Left ventricle myocardium superior (tissue), 1 donor: Measurements from ENCODE around the gene RRP36. TPM values are rescaled to one million over a fixed set of nuclear protein-coding genes. Genes with fewer than 3 reads are reported as not detected.
"Not testable (repeated sequence)": the region's sequence is repeated elsewhere in the genome, so short reads cannot be mapped to it uniquely, and the experiment has no call there.

Experiments used
- ATAC-seq: fragments of 200-7000 bp; cut with Tn5 transposase; one replicate; pipeline ENCODE4 v1.9.1; 2020; ENCODE audit warnings: mild to moderate bottlenecking, moderate library complexity
- DNase-seq: peaks from one replicate; pipeline ENCODE4 v3.0.0-alpha.2; 2020
- intact Hi-C: fragments of 100-400 bp; cut with micrococcal nuclease; formaldehyde crosslinking; loops from one replicate; pipeline ENCODE4 v1.11.0; 2022
- total RNA-seq: library from RNA; stranded (reverse); fragmentation: NEBNext Ultra II Directional; extraction: Animal tissue kit (Norgen Biotek cat#: 25700); gene quantifications from one replicate; pipeline ENCODE4 v1.2.1, GENCODE V29; 2021
- donor health status: DM: no; HTN: yes; CAD: no; lungs with severe emphysema.

Gene RRP36
- total RNA-seq, 1 donor from 2014 or later, result 27.6 TPM

- intact Hi-C loops, result no loop called here
- ATAC-seq (no peak), DNase-seq (no peak)
These were observed 12.2 kb downstream of the RRP36 start for GRCh38 chr6:43033496-43034189.

DNA sequence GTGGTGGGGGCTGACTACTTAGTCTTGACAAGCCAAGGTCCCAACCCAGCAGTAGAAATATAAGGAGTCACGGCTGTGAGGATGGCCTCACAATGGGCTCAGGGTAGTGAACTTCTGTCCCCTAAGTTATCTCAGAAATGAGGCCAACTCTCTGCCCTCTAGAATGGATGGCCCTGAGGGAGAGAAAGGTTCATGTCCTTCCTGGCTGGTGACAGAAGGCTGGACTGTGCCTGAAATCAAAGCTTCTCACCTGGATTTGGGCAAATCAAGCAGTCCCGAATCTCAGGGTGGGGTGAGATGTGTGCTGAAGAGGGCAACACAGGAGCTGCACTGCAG is 12.7 kb downstream of the RRP36 start:
- ATAC-seq (no peak), DNase-seq (no peak)
- intact Hi-C loops, result no loop called here

DNA sequence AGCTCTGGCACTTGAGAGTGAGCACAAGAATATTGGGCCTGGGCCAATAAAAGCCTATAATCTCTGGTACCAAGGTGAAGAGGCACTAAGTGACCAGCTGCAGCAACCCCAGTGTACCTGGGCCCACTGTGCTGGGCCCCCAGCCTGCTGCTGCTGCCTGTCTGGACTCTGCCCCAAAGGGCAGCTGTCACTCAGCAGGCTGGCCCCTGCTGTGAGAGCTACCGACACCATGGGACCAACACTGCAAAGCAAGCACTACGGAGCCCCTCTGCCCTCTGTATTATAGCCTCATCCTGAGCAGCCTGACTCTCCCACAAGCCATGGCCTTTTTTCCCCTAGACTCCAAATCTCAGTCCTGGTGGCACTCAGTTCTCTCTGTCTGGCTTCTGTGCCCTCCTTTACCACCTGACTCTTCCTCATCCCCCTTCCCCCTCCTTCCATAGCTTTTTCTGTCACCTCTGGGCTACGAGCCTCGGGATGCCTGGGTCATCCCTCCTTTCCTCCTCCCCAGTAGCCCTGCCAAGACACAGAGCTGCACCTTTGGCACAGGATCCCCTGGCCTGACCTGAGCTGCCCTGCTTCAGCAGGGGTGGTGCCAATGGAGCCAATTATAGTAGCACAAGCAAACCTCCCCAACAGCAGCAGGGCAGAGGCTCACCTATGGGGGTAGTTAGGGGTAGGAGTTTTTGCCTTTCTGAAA is 14.2 kb downstream of the RRP36 start:
- DNase-seq (peak; percentile 80), ATAC-seq (peak; percentile 96)
- intact Hi-C loops, result no loop called here

DNA sequence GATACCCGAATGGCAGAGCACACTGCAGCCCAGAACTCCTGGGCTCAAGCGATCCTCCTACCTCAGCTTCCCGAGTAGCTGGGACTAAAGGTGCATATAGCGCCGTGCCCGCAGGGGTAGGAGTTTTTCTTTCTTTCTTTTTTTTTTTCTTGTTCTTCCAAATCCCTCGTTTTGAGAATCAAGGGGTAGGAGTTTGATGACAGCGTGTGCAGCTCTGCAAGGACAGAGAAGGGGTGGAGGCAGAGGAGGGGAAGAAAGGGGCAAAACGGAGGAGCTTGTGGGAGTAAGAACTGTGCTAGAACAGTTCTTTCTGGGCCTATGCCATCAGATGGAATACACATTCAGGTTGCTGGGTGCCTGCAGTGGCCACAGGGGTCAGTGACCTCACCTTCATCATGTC is 15.3 kb downstream of the RRP36 start:
- DNase-seq (no peak), ATAC-seq (no peak)
- intact Hi-C loops, result no loop called here

DNA sequence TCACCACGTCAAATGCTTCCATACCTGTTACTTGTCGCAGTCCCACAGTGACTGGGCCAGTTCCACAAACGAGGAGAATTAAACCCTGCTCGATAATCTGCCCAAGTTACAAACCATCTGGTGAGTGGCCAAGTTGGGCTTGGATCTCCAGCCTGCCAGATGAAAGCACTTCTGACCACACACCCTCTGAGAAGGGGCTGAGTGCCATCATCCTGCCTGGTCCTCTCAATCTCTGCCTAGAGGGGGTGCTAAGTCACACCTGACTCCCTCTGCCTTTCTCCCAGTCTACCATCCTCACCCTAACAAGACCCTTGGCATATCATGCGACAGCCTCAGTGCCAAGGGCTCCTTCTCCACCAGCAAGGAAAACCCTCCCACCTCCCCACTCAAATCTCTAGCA is 15.8 kb downstream of the RRP36 start:
- ATAC-seq, result peak; percentile 46
- intact Hi-C loops, result no loop called here
- DNase-seq, result no peak

GRCh38 chr6:43037706-43038105 is 16.3 kb downstream of the RRP36 start:
- DNase-seq, result no peak
- intact Hi-C loops, result no loop called here
- ATAC-seq, result no peak

- intact Hi-C loops, result no loop called here
- DNase-seq (no peak), ATAC-seq (no peak)
These were observed 17.3 kb downstream of the RRP36 start for GRCh38 chr6:43038727-43039126.

GRCh38 chr6:43040542-43041257 is 19.3 kb downstream of the RRP36 start:
- DNase-seq (no peak), ATAC-seq (no peak)
- intact Hi-C loops, result no loop called here

DNA sequence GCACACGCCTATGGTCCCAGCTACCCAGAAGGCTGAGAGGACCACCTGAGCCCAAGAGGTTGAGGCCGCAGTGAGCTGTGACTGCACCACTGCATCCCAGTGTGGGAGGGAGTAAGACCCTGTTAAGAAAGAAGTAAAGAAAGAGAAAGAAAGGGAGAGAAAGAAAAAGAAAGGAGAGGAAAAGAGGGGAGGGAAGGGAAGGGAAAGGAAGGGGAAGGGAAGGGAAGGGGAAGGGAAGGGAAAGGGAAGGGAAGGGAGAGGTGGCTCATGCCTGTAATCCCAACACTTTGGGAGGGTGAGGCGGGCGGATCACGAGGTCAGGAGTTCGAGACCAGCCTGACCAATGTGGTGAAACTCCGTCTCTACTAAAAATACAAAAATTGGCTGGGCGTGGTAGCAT is 20.1 kb downstream of the RRP36 start:
- intact Hi-C loops, DNase-seq, ATAC-seq: not testable (repeated sequence)

DNA sequence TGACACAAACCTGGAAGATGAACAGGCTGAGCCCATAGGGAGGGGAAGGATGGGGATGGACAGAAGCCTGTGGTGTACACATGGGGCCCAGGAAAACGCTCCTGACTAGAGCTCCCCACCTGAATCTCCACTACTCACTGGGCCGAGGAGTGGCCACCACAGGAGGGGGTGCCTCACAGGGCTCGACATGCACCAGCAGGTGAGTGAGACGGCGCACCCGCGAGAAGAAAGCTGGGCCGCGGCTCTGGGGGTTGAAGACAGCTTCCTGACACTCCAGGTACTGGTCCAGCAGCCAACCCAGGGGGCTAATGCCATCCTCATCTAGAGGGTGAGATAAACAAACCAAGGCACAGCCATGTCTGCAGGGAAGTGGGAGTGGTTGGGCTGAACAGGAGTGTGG is 21.9 kb downstream of the RRP36 start:
- DNase-seq (no peak), ATAC-seq (no peak)
- intact Hi-C loops, result no loop called here

GRCh38 chr6:43045371-43045930 is 24.0 kb downstream of the RRP36 start:
- intact Hi-C loops, result no loop called here
- no peak for ATAC-seq
- no peak for DNase-seq

GRCh38 chr6:43047998-43048397 is 26.6 kb downstream of the RRP36 start:
- no peak for DNase-seq
- intact Hi-C loops, result no loop called here
- no peak for ATAC-seq

DNA sequence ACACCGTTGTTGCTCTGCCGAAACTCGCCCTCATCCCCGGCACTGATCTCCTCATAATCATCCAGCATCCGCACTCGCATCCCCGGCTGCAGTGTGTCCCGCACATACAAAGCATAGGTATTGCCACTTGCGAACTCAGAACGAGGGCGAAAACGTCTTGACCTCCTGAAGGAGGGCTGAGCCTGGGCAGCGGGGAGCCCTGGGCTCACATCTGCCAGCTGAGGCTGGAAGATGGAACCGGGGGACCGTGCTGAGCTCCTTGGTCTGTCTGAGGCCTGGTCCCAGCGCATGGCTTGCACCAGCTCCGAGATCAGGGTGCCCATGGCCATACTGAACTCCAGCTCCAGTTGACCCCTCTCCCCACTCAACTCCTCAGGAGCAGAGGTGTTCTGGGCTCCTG is 29.6 kb downstream of the RRP36 start:
- DNase-seq (no peak), ATAC-seq (no peak)
- intact Hi-C loops, result no loop called here

DNA sequence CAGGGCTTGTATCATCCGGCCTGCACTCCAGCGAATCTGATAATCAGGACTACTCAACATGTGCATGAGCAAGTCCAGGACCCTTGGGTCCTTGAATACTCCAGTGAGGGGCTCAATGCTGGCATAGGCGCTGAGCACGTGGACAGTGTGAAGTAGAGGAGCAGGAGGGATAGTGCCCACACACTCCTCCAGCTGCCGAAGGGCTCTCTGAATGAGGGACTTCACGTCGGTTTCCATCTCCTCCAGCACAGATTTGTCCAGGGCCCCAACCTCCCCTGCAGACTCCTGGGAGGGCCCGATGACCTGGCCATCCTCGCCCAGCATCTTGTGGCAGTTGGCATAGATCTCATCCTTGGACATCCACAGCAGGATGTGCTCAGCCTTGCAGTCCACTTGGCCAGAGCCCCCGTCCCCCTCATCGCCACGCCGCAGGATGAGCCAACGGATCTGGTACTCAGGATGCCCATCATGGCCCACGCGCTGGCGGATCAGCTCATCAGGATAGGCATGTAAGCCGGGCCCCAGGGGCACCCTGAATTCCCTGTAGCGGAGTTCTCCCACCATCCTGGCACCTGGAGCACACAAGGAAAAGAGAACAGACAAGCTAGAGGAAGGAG is 30.9 kb downstream of the RRP36 start:
- DNase-seq (peak; percentile 39), ATAC-seq (no peak)
- intact Hi-C loops, result no loop called here

GRCh38 chr6:43052842-43053544 is 31.6 kb downstream of the RRP36 start:
- DNase-seq (peak; percentile 35), ATAC-seq (peak; percentile 38)
- intact Hi-C loops, result no loop called here

DNA sequence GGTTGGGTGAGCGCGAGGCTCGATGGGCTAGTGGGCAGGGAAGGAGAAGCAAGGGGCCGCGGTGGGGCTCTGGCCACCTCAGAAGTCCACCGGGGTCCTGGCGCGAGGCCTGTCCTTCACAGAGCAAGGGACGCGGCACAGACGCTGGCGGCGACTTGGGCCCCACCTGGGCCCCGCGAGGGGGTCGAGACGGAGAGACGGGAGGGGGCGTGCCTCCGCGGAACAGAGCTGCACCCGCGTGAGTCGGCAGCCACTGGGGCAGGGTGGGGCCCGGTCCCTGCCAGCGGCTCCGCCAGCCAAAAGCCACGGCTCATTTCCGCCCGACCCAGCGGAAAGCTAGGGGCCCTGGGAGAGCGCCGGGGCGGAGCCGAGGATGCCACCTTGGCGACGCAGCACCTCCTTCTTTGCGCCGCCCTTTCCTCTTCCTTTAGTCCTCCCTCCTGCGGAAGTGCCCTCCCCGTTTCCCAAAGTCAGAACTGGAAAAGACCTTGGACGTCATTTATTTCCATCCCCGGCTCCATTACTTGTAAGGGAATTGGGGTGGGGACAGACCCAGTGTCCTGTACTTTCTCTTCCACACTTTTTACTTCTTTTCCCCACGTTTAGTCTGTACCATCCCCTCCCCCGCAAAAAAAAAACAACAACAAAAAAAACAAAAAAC is 32.3 kb downstream of the RRP36 start, which contains the start of gene CUL7:
Gene CUL7 (minus strand): TSS at position 307 of the 661 bp plus-strand sequence. CDS start 1,063 bp downstream, outside the sequence.
- peak; percentile 95 for DNase-seq
- intact Hi-C loops, result no loop called here
- peak; percentile 95 for ATAC-seq

- intact Hi-C loops, result no loop called here
- ATAC-seq (no peak), DNase-seq (peak; percentile 39)
These were observed 33.0 kb downstream of the RRP36 start for GRCh38 chr6:43054206-43054943.

- ATAC-seq (no peak), DNase-seq (no peak)
- intact Hi-C loops, result no loop called here
These were observed 34.5 kb downstream of the RRP36 start for GRCh38 chr6:43055966-43056365.
